HepG2 (cell line): Measurements from ENCODE around the gene APOC3. TPM values are rescaled to one million over a fixed set of nuclear protein-coding genes. Genes with fewer than 3 reads are reported as not detected.

Experiments used
- FOSL1 ChIP-seq: sonication (generic); formaldehyde crosslinking; IDR thresholded peaks from 2 replicates; pipeline ENCODE4 v1.9.0; 2021; ENCODE audit warnings: missing genetic modification reagents, borderline replicate concordance
- HBP1 ChIP-seq: IDR thresholded peaks from 2 replicates; pipeline ENCODE4 v1.6.1; 2016; ENCODE audit warnings: low read depth, control low read depth
- HNF1A ChIP-seq, 2 experiments: sonication (generic) in 1 of 2; formaldehyde crosslinking in 1 of 2; IDR thresholded peaks; 2 replicates each; pipeline versions ENCODE4 v1.4.0 to v1.6.1; 2016 to 2020; ENCODE audit warnings: borderline replicate concordance in 1 of 2, low read depth in 1 of 2, mild to moderate bottlenecking in 1 of 2, missing genetic modification reagents in 1 of 2
- PHF8 ChIP-seq: sonication (generic); formaldehyde crosslinking; IDR thresholded peaks from 2 replicates; pipeline ENCODE4 v1.5.0; 2020; ENCODE audit warnings: missing genetic modification reagents
- SP4 ChIP-seq: sonication (generic); formaldehyde crosslinking; IDR thresholded peaks from 2 replicates; pipeline ENCODE4 v1.8.1; 2023; ENCODE audit warnings: mild to moderate bottlenecking, missing genetic modification reagents
- TARDBP ChIP-seq: sonication (generic); formaldehyde crosslinking; IDR thresholded peaks from 2 replicates; pipeline ENCODE4 v1.8.0; 2022; ENCODE audit warnings: mild to moderate bottlenecking, missing genetic modification reagents
- ZHX2 ChIP-seq, 2 experiments: sonication (generic) in 1 of 2; formaldehyde crosslinking in 1 of 2; IDR thresholded peaks; 2 replicates each; pipeline versions ENCODE4 v1.6.1 to v1.9.0; 2014 to 2022; ENCODE audit warnings: antibody characterized with exemption in 1 of 2, borderline replicate concordance in 1 of 2, inconsistent platforms in 1 of 2, low read depth in 1 of 2, missing genetic modification reagents in 1 of 2
- ZNF263 ChIP-seq: sonication (generic); formaldehyde crosslinking; IDR thresholded peaks from 2 replicates; pipeline ENCODE4 v1.4.0; 2020; ENCODE audit warnings: missing genetic modification reagents
- ZNF616 ChIP-seq: sonication (generic); formaldehyde crosslinking; IDR thresholded peaks from 2 replicates; pipeline ENCODE4 v1.5.0; 2020; ENCODE audit warnings: low read depth, mild to moderate bottlenecking, missing genetic modification reagents
- ZNF737 ChIP-seq: sonication (generic); formaldehyde crosslinking; IDR thresholded peaks from 2 replicates; pipeline ENCODE4 v1.5.0; 2020; ENCODE audit warnings: missing genetic modification reagents, mild to moderate bottlenecking, borderline replicate concordance
- ZNF83 ChIP-seq: sonication (generic); formaldehyde crosslinking; IDR thresholded peaks from 2 replicates; pipeline ENCODE4 v1.4.0; 2020; ENCODE audit warnings: missing genetic modification reagents, mild to moderate bottlenecking, borderline replicate concordance
- ZZZ3 ChIP-seq: sonication (generic); formaldehyde crosslinking; IDR thresholded peaks from 2 replicates; pipeline ENCODE4 v1.4.0; 2020; ENCODE audit warnings: missing genetic modification reagents, mild to moderate bottlenecking, borderline replicate concordance
- polyA plus RNA-seq, 8 experiments: library from polyadenylated mRNA; depleted of rRNA in 3 of 8; stranded (reverse) in 7 of 8; unstranded in 1 of 8; fragments of >200 nt; fragmentation: Illumina TruSeq in 4 of 8; extraction: Trizol in 4 of 8; gene quantifications; 2 replicates each; pipeline versions ENCODE4 v1.2.1 to v1.2.3, GENCODE V29; 2011 to 2016; ENCODE audit warnings: low read depth in 4 of 8, missing spikeins in 1 of 8, mixed read lengths in 1 of 8; ENCODE audit not compliant: insufficient read depth in 1 of 8
- total RNA-seq, 5 experiments: library from RNA; depleted of rRNA; stranded (reverse); fragments of >200 nt; fragmentation: Illumina TruSeq; extraction: Trizol; gene quantifications; 2 replicates each; pipeline ENCODE4 v1.2.3, GENCODE V29; 2016; ENCODE audit warnings: low read depth in 1 of 5

APOC3 gene
- total and polyA plus RNA-seq, 2 of the 13 experiments (the other 11 are each of a cell fraction or from before 2014, with no cell fraction given), result 314 to 687 TPM

- TF ChIP-seq ZNF737 (0 out of 2 replicates have a peak, but pooled peaks have one; percentile 14), ZNF263 (peak; percentile 99), ZNF83 (CRISPR knock-in tag) (peak; percentile 76; the same call in 1 of the 2 replicates), SP4 (CRISPR knock-in tag) (no peak), ZNF616 (no peak), PHF8 (CRISPR knock-in tag) (peak; percentile 83), HNF1A (IDR thresholded peaks at IDR 0.05; ENCODE audit: low read depth) (peak; percentile 61; the same call in 1 of the 2 replicates), HNF1A (CRISPR knock-in tag; IDR thresholded peaks at IDR 0.05; ENCODE audit: borderline replicate concordance) (peak; percentile 75; the same call in 1 of the 2 replicates), FOSL1 (CRISPR knock-in tag) (no peak), HBP1 (CRISPR knock-in tag) (peak; percentile 68; the same call in 1 of the 2 replicates), ZHX2 (IDR thresholded peaks at IDR 0.05; ENCODE audit: low read depth) (no peak; the same call in 1 of the 2 replicates), ZHX2 (CRISPR knock-in tag; IDR thresholded peaks at IDR 0.05; ENCODE audit: borderline replicate concordance) (peak; percentile 25; the same call in 1 of the 2 replicates), TARDBP (CRISPR knock-in tag) (peak; percentile 98), ZZZ3 (CRISPR knock-in tag) (no peak)
Observed at GRCh38 chr11:116837231-116838091, 7.8 kb downstream of the APOC3 start, which contains the start of gene APOA1 (continued).
